ENCODE results near the gene CHMP6.

GRCh38 chr17:80979547-80980378 is 11.9 kb upstream of the CHMP6 start:
- no peak for TF ChIP-seq CTCF (IDR thresholded peaks at IDR 0.05)
- no peak for TF ChIP-seq ZFX (IDR thresholded peaks at IDR 0.05; ENCODE audit: borderline replicate concordance)

Measured in 22Rv1 (cell line).